Hepatocyte (in vitro differentiated cells): Measurements from ENCODE around the gene ZHX3. TPM values are rescaled to one million over a fixed set of nuclear protein-coding genes. Genes with fewer than 3 reads are reported as not detected.
A peak's percentile ranks its signal among the peaks of the same experiment; 100 is the strongest.

ENCODE experiments used
- DNase-seq: peaks from one replicate; pipeline ENCODE4 v3.0.0-alpha.2; 2016; ENCODE audit warnings: low spot score
- H2AFZ ChIP-seq: fragments of 200-600 bp; sonication (generic); 2 replicates; pipeline ENCODE4 v1.6.0; 2016; ENCODE audit warnings: antibody characterized with exemption, mild to moderate bottlenecking
- H3K27ac ChIP-seq: fragments of 200-600 bp; sonication (generic); 2 replicates; pipeline ENCODE4 v1.5.1; 2016; ENCODE audit warnings: mild to moderate bottlenecking
- H3K27me3 ChIP-seq: fragments of 200-600 bp; sonication (generic); 2 replicates; pipeline ENCODE4 v1.6.1; 2016
- H3K36me3 ChIP-seq: fragments of 200-600 bp; sonication (generic); replicated peaks from 2 replicates; pipeline ENCODE4 v1.5.1; 2016; ENCODE audit warnings: low read depth; ENCODE audit not compliant: insufficient read depth
- H3K4me1 ChIP-seq: fragments of 200-600 bp; sonication (generic); 2 replicates; pipeline ENCODE4 v1.5.1; 2016; ENCODE audit warnings: mild to moderate bottlenecking, moderate library complexity; ENCODE audit not compliant: insufficient read depth
- H3K4me2 ChIP-seq: fragments of 200-600 bp; sonication (generic); 2 replicates; pipeline ENCODE4 v1.6.0; 2016
- H3K4me3 ChIP-seq: fragments of 200-600 bp; sonication (generic); 2 replicates; pipeline ENCODE4 v1.5.1; 2016; ENCODE audit warnings: mild to moderate bottlenecking
- H3K79me2 ChIP-seq: fragments of 200-600 bp; sonication (generic); 2 replicates; pipeline ENCODE4 v1.6.0; 2017; ENCODE audit warnings: mild to moderate bottlenecking
- H3K9me2 ChIP-seq: fragments of 200-600 bp; sonication (generic); replicated peaks from 2 replicates; pipeline ENCODE4 v1.6.0; 2017; ENCODE audit warnings: mild to moderate bottlenecking; ENCODE audit not compliant: insufficient read depth
- H3K9me3 ChIP-seq: fragments of 200-600 bp; sonication (generic); 2 replicates; pipeline ENCODE4 v1.5.1; 2016; ENCODE audit warnings: low read depth, mild to moderate bottlenecking
- H4K20me1 ChIP-seq: fragments of 200-600 bp; sonication (generic); 2 replicates; pipeline ENCODE4 v1.6.0; 2016; ENCODE audit warnings: mild to moderate bottlenecking; ENCODE audit not compliant: insufficient read depth, poor library complexity, severe bottlenecking
- CTCF ChIP-seq: fragments of 200-600 bp; sonication (generic); IDR thresholded peaks from 2 replicates; pipeline ENCODE4 v1.5.1; 2016; ENCODE audit warnings: antibody characterized with exemption, mild to moderate bottlenecking; ENCODE audit not compliant: poor library complexity
- EZH2 ChIP-seq: fragments of 200-600 bp; sonication (generic); IDR thresholded peaks from 2 replicates; pipeline ENCODE4 v1.6.1; 2016; ENCODE audit warnings: antibody characterized with exemption, mild to moderate bottlenecking, borderline replicate concordance
- EZH2phosphoT487 ChIP-seq: fragments of 200-600 bp; sonication (generic); IDR thresholded peaks from one replicate; pipeline ENCODE4 v1.6.1; 2018; ENCODE audit warnings: antibody characterized with exemption, mild to moderate bottlenecking, low read depth, moderate library complexity; ENCODE audit not compliant: unreplicated experiment, severe bottlenecking
- WGBS: methylation state at CpG from one replicate; pipeline ENCODE4 v1.1.6; 2016; ENCODE audit warnings: low lambda C conversion rate; ENCODE audit errors: missing lambda C conversion rate; 5-methylcytosine and 5-hydroxymethylcytosine counted together
- polyA plus RNA-seq: library from polyadenylated mRNA; unstranded; fragments of >200 nt; fragmentation: Nextera tagmentation; extraction: Ambion mirVana; gene quantifications from 2 replicates; pipeline ENCODE4 v1.2.1, GENCODE V29; 2016
- total RNA-seq: library from RNA; depleted of rRNA; stranded (reverse); fragments of >200 nt; gene quantifications from 2 replicates; pipeline ENCODE4 v1.2.3, GENCODE V29; 2014

The ZHX3 gene
- total and polyA plus RNA-seq, 2 experiments from 2014 or later, result 15.0 to 19.7 TPM

- Histone ChIP-seq H3K9me2 (no peaks in the 10 kb centered on the region), H3K9me3 (no peaks in the 10 kb centered on the region), H3K36me3 (no peaks in the 10 kb centered on the region), H3K27ac (peak overlapping the region; percentile 80), H3K27me3 (no peaks in the 10 kb centered on the region), H3K79me2 (no peaks in the 10 kb centered on the region), H4K20me1 (no peaks in the 10 kb centered on the region), H3K4me3 (no peak overlapping the region), H3K4me2 (peak overlapping the region; percentile 35), H3K4me1 (peaks cover 7% of the 10 kb centered on the region), H2AFZ (peak overlapping the region; percentile 5)
- no peak for TF ChIP-seq CTCF
- no peak for TF ChIP-seq EZH2
- no peak for TF ChIP-seq EZH2phosphoT487
- 45% methylated on average over 14 of the region's 14 CpGs for WGBS
- DNase-seq, result peak; percentile 74
Observed at GRCh38 chr20:41329435-41330342, 12.2 kb upstream of the ZHX3 start.

GRCh38 chr20:41327178-41327577, 9.6 kb upstream of the ZHX3 start:
- Histone ChIP-seq H3K36me3 (no peaks in the 10 kb centered on the region), H3K27ac (no peak overlapping the region), H3K9me2 (no peaks in the 10 kb centered on the region), H3K9me3 (no peaks in the 10 kb centered on the region), H4K20me1 (no peaks in the 10 kb centered on the region), H3K27me3 (no peaks in the 10 kb centered on the region), H3K4me1 (peaks cover 7% of the 10 kb centered on the region), H3K4me3 (no peak overlapping the region), H2AFZ (no peak overlapping the region), H3K79me2 (no peaks in the 10 kb centered on the region), H3K4me2 (no peak overlapping the region)
- TF ChIP-seq EZH2, result no peak
- TF ChIP-seq EZH2phosphoT487, result no peak
- TF ChIP-seq CTCF, result no peak
- 86% methylated on average over 5 of the region's 5 CpGs for WGBS
- DNase-seq, result no peak

GRCh38 chr20:41320976-41321375, 3.4 kb upstream of the ZHX3 start:
- peaks cover 17% of the 10 kb centered on the region for H3K4me1 ChIP-seq
- no peaks in the 10 kb centered on the region for H3K27me3 ChIP-seq
- H4K20me1 ChIP-seq, result no peaks in the 10 kb centered on the region
- H3K79me2 ChIP-seq, result peaks cover 2% of the 10 kb centered on the region
- H3K4me2 ChIP-seq, result no peak overlapping the region
- peak overlapping the region; percentile 87 for H3K27ac ChIP-seq
- no peaks in the 10 kb centered on the region for H3K9me3 ChIP-seq
- TF ChIP-seq CTCF (no peak), EZH2 (no peak)
- no peak for DNase-seq
- no peak overlapping the region for H3K4me3 ChIP-seq
- WGBS, result 94% methylated on average over 1 of the region's 1 CpG
- no peak overlapping the region for H2AFZ ChIP-seq
- H3K36me3 ChIP-seq, result no peaks in the 10 kb centered on the region
- H3K9me2 ChIP-seq, result no peaks in the 10 kb centered on the region
